ENCODE data around the gene FCN3. TPM values are rescaled to one million over a fixed set of nuclear protein-coding genes. Genes with fewer than 3 reads are reported as not detected.

FCN3 gene
- total and polyA plus RNA-seq, 9 of the 15 experiments (the other 6 are each of a cell fraction or from before 2014, with no cell fraction given): 0.49 TPM; not detected in 8

- no peak for TF ChIP-seq CHD4 (IDR thresholded peaks at IDR 0.05; ENCODE audit: insufficient read depth, insufficient replicate concordance, low read depth, low read length, poor library complexity, severe bottlenecking)
- TF ChIP-seq ZNF407 (IDR thresholded peaks at IDR 0.05; ENCODE audit: low read depth): no peak
- peak; percentile 55; the same call in 1 of the 2 replicates for TF ChIP-seq BHLHE40 (IDR thresholded peaks at IDR 0.05; ENCODE audit: low read length)
- no peak for TF ChIP-seq FOXK1 (CRISPR knock-in tag; IDR thresholded peaks at IDR 0.05; ENCODE audit: borderline replicate concordance)
- no peak for TF ChIP-seq CEBPB (tag; IDR thresholded peaks at IDR 0.05)
- no peak for TF ChIP-seq RUNX1 (IDR thresholded peaks at IDR 0.05; ENCODE audit: low read depth)
- no peak for TF ChIP-seq GABPB2 (CRISPR knock-in tag; conservative IDR thresholded peaks at IDR 0.05)
- TF ChIP-seq ARNT (IDR thresholded peaks at IDR 0.05): no peak
- no peak for TF ChIP-seq ZNF280A (IDR thresholded peaks at IDR 0.05; ENCODE audit: low read depth, partially characterized antibody)
- TF ChIP-seq ZNF551 (CRISPR knock-in tag; IDR thresholded peaks at IDR 0.05): no peak
- TF ChIP-seq ZNF717 (CRISPR knock-in tag; IDR thresholded peaks at IDR 0.05): no peak
- TF ChIP-seq CSDE1 (IDR thresholded peaks at IDR 0.05): no peak
- no peak for TF ChIP-seq CBX3 (IDR thresholded peaks at IDR 0.05; ENCODE audit: borderline replicate concordance in 1 of 2, low read length in 2 of 2)
- TF ChIP-seq, protein P1, sequence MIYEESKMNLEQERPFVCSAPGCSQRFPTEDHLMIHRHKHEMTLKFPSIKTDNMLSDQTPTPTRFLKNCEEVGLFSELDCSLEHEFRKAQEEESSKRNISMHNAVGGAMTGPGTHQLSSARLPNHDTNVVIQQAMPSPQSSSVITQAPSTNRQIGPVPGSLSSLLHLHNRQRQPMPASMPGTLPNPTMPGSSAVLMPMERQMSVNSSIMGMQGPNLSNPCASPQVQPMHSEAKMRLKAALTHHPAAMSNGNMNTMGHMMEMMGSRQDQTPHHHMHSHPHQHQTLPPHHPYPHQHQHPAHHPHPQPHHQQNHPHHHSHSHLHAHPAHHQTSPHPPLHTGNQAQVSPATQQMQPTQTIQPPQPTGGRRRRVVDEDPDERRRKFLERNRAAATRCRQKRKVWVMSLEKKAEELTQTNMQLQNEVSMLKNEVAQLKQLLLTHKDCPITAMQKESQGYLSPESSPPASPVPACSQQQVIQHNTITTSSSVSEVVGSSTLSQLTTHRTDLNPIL (CRISPR knock-in tag; IDR thresholded peaks at IDR 0.05): no peak
- TF ChIP-seq ZNF23 (CRISPR knock-in tag; IDR thresholded peaks at IDR 0.05): no peak
- TF ChIP-seq MYBL2 (IDR thresholded peaks at IDR 0.05; ENCODE audit: low read depth): no peak
- no peak for TF ChIP-seq MYBL2 (CRISPR knock-in tag; IDR thresholded peaks at IDR 0.05; ENCODE audit: borderline replicate concordance)
- peak; percentile 66 for TF ChIP-seq ZFX (CRISPR knock-in tag; IDR thresholded peaks at IDR 0.05)
These were observed 32.9 kb downstream of the FCN3 start, which contains the start of gene SYTL1 (continued) for GRCh38 chr1:27341525-27342252.
